ENCODE data around the gene MOV10. TPM values are rescaled to one million over a fixed set of nuclear protein-coding genes. Genes with fewer than 3 reads are reported as not detected.

MOV10 gene
- total and polyA plus RNA-seq, 10 of the 15 experiments (the other 5 are each of a cell fraction or from before 2014, with no cell fraction given), result 21.0 to 80.3 (median 49.8) TPM

DNA sequence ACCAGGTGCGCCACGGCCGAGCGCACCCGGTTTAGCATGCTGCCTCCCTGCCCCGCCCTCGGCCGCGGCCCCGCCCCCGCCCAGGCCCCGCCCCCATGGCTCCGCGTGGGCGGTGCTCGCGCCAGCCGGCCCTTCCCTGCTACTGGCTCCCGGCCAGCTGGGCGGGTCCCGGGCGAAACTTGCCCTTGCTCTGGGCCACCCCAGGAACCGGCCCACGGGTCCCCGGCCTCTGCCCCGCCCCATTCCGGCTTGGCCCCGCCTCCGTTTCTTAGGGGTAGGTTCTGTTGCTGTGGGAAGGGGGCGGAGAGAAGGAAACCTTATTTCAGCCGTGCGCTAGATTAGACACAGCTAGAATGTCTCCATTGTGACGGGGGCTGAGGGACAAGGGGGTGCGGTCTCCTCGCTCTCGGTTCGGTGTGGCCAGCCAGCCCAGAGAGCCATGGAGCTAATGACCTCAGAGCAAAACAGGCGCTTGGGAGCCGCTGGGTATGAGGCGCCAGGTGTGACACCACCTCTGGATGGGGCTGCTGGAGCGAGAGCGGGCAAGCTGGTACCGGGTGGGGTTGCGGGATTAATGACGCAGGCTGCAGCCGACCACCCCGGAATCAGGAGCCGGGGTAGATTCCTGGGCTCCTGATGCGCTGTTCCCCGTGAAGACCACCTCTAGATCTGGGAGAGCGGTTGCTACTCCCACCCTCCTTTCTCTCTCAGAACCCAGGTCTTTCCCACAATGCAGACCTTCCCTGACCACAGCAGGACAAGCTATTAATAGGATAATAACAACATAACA lies 41.0 kb downstream of the MOV10 start, which contains the start of gene PPM1J (continued):
- TF ChIP-seq, protein P1, sequence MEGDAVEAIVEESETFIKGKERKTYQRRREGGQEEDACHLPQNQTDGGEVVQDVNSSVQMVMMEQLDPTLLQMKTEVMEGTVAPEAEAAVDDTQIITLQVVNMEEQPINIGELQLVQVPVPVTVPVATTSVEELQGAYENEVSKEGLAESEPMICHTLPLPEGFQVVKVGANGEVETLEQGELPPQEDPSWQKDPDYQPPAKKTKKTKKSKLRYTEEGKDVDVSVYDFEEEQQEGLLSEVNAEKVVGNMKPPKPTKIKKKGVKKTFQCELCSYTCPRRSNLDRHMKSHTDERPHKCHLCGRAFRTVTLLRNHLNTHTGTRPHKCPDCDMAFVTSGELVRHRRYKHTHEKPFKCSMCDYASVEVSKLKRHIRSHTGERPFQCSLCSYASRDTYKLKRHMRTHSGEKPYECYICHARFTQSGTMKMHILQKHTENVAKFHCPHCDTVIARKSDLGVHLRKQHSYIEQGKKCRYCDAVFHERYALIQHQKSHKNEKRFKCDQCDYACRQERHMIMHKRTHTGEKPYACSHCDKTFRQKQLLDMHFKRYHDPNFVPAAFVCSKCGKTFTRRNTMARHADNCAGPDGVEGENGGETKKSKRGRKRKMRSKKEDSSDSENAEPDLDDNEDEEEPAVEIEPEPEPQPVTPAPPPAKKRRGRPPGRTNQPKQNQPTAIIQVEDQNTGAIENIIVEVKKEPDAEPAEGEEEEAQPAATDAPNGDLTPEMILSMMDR (IDR thresholded peaks at IDR 0.05 in 2 of 3, conservative IDR thresholded peaks at IDR 0.05 in 1 of 3; ENCODE audit: control insufficient read depth in 2 of 3, extremely low read depth in 1 of 3, insufficient read depth in 1 of 3, low read depth in 3 of 3, low read length in 3 of 3), result no peak
- TF ChIP-seq RELA (IDR thresholded peaks at IDR 0.05; ENCODE audit: borderline replicate concordance, partially characterized antibody), result no peak

DNA sequence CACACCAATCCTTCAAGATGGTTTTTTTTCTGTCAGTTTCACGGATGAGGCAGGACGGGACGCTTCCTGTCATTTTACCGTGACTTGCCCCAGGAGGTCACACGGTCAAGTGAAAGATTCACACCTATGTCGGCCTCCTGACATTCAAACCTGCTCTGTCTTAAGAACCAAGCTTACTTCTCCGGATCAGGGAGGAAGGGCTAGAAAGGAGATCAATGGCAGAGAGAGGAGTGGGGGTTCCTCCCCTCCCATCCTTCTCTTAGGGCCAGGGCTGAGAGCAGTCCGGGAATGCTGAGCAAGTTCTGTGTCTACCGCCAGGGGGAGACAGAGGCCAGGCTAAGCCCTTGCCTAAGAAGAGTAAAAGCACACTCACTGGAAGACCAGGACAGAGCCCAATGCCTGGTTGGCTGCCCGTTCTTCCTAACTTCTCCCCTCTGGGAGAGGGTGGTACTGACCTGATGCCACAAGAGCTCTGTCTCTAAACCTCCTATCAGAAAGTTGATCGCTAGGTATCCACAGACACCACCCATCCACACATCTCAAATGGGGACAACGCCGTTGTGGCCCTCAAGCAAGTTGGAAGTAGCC lies 41.8 kb downstream of the MOV10 start:
- RAD21 ChIA-PET (ENCODE audit: unreplicated experiment), result interaction anchor here (0.7 to 8.6 kb wide), 23 partner anchors 12 to 423 kb away, joined by 3 to 192 read pairs (median 7); partner anchors contain the start of genes CAPZA1, CTTNBP2NL, LRIG2 and MOV10
- FAIRE-seq, result peak; percentile 49
- Histone ChIP-seq H3K4me3 (peak overlapping the region; percentile 67), H4K20me1 (ENCODE audit: control insufficient read depth, insufficient read depth) (0 out of 2 replicates have a peak, but pooled peaks cover 3% of the 10 kb centered on the region), H3K27ac (ENCODE audit: control insufficient read depth, insufficient read depth) (no peak overlapping the region), H3K4me2 (ENCODE audit: control insufficient read depth, insufficient read depth) (peak overlapping the region; percentile 92), H3K27me3 (replicated peaks in 1 of 2; ENCODE audit: control insufficient read depth in 2 of 2, insufficient read depth in 2 of 2, low read length in 1 of 2) (peaks cover 0 to 3% of the 10 kb centered on the region in 2 experiments; a peak in 1 of 4 replicates), H3K79me2 (ENCODE audit: control insufficient read depth, insufficient read depth, low read length) (no peaks in the 10 kb centered on the region), H3K9me3 (replicated peaks; ENCODE audit: control insufficient read depth, insufficient read depth, low read length) (no peaks in the 10 kb centered on the region), H2AFZ (ENCODE audit: control insufficient read depth, low read depth, low read length) (peak overlapping the region; percentile 68), H3K36me3 (ENCODE audit: control insufficient read depth in 2 of 2, insufficient read depth in 2 of 2, low read length in 1 of 2) (no peaks in the 10 kb centered on the region), H3K4me1 (ENCODE audit: control insufficient read depth, insufficient read depth, low read length) (peaks cover 22% of the 10 kb centered on the region), H3K9ac (ENCODE audit: control insufficient read depth, insufficient read depth, low read length) (peak overlapping the region; percentile 19; the same call in 1 of the 2 replicates)
- SMC1A ChIA-PET (ENCODE audit: uncharacterized antibody, unreplicated experiment), result interaction anchor here (0.6 to 8.7 kb wide), 19 partner anchors 12 to 418 kb away, joined by 3 to 178 read pairs (median 6); partner anchors contain the start of genes LRIG2, MOV10 and ST7L
- CTCF ChIA-PET, result interaction anchor here (0.6 to 10.8 kb wide), 49 partner anchors 8 to 1567 kb away, joined by 3 to 428 read pairs (median 5); partner anchors contain the start of genes LRIG2, MOV10 and SLC16A1
- peak; percentile 69 for ATAC-seq
- POLR2A ChIA-PET, result interaction anchor here (1.2 to 1.6 kb wide), 3 partner anchors 322 to 357 kb away, joined by 4 to 6 read pairs (median 5); partner anchors contain the start of gene LRIG2
- intact Hi-C loops (cut with micrococcal nuclease; ENCODE audit: unreplicated experiment) (loop anchor here (1.0 to 10.0 kb wide), 8 partner anchors 88 to 961 kb away; partner anchors contain the start of genes LRIG2, MAGI3 and SLC16A1), in situ Hi-C loops (cut with MboI) (loop anchor here (5.0 kb wide), 2 partner anchors 91 to 326 kb away; no protein-coding TSS in a partner anchor)
- no TSS peak for BruUV-seq (replicated peaks)
- DNase-seq (ENCODE audit: low read depth, low spot score), result no peak
- 20% methylated on average over 13 of the region's 13 CpGs for WGBS (ENCODE audit: insufficient coverage, insufficient replicate concordance, low lambda C conversion rate, missing lambda C conversion rate)
- no peak for TF ChIP-seq MYC (IDR thresholded peaks at IDR 0.05; ENCODE audit: insufficient read depth, insufficient read length, insufficient replicate concordance, low read length, severe bottlenecking)
- no peak for TF ChIP-seq HDGF (IDR thresholded peaks at IDR 0.05)
- peak; percentile 54 to 72; a peak in 3 of 4 replicates for TF ChIP-seq IKZF2 (IDR thresholded peaks at IDR 0.05)
- TF ChIP-seq, protein P2, sequence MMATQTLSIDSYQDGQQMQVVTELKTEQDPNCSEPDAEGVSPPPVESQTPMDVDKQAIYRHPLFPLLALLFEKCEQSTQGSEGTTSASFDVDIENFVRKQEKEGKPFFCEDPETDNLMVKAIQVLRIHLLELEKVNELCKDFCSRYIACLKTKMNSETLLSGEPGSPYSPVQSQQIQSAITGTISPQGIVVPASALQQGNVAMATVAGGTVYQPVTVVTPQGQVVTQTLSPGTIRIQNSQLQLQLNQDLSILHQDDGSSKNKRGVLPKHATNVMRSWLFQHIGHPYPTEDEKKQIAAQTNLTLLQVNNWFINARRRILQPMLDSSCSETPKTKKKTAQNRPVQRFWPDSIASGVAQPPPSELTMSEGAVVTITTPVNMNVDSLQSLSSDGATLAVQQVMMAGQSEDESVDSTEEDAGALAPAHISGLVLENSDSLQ (IDR thresholded peaks at IDR 0.05), result no peak
- TF ChIP-seq TAF1 (IDR thresholded peaks at IDR 0.05; ENCODE audit: borderline replicate concordance, low read depth, low read length), result no peak
- peak; percentile 93 for TF ChIP-seq SMC3 (IDR thresholded peaks at IDR 0.05; ENCODE audit: borderline replicate concordance, low read length)
- TF ChIP-seq ZNF274 (IDR thresholded peaks at IDR 0.05; ENCODE audit: insufficient read depth, insufficient read length), result no peak
- peak; percentile 76; the same call in 1 of the 2 replicates for TF ChIP-seq NR2F1 (conservative IDR thresholded peaks at IDR 0.05)
- TF ChIP-seq POLR2AphosphoS2 (IDR thresholded peaks at IDR 0.05; ENCODE audit: low read depth, low read length), result no peak
- TF ChIP-seq HCFC1 (IDR thresholded peaks at IDR 0.05; ENCODE audit: low read length), result no peak
- no peak for TF ChIP-seq GABPA (IDR thresholded peaks at IDR 0.05; ENCODE audit: low read depth)
- TF ChIP-seq NFYA (IDR thresholded peaks at IDR 0.05; ENCODE audit: borderline replicate concordance, low read depth, low read length), result no peak
- no peak for TF ChIP-seq SIN3A (IDR thresholded peaks at IDR 0.05; ENCODE audit: low read depth, low read length)
- no peak for TF ChIP-seq POU2F2 (IDR thresholded peaks at IDR 0.05; ENCODE audit: borderline replicate concordance, low read depth, low read length)
- no peak for TF ChIP-seq CREB1 (IDR thresholded peaks at IDR 0.05; ENCODE audit: low read depth)
- TF ChIP-seq JUND (IDR thresholded peaks at IDR 0.05; ENCODE audit: low read depth, low read length), result no peak
- no peak for TF ChIP-seq TCF12 (IDR thresholded peaks at IDR 0.05; ENCODE audit: low read depth, low read length)

Data from GM12878 (cell line).